GM21825 (cell line): ENCODE data around the gene CAMK2N2.

Experiments
- ATAC-seq: cut with Tn5 transposase; IDR thresholded peaks from one replicate; pipeline ENCODE4 v1.9.1; 2021; ENCODE audit warnings: mild to moderate bottlenecking, moderate library complexity; ENCODE audit not compliant: unreplicated experiment

The CAMK2N2 gene

GRCh38 chr3:184261270-184261853, at the start of gene CAMK2N2:
Gene CAMK2N2, minus strand, starts transcription at chr3:184261553. Its CDS starts 268 bp downstream, at chr3:184261285.
- no peak for ATAC-seq

- no peak for ATAC-seq
These were observed 47.4 kb upstream of the CAMK2N2 start for GRCh38 chr3:184308744-184309143.

- ATAC-seq: no peak
These were observed 46.6 kb upstream of the CAMK2N2 start for GRCh38 chr3:184307915-184308314.

GRCh38 chr3:184306341-184306972, 45.1 kb upstream of the CAMK2N2 start:
- no peak for ATAC-seq

GRCh38 chr3:184305577-184305976, 44.2 kb upstream of the CAMK2N2 start:
- no peak for ATAC-seq

GRCh38 chr3:184300378-184300720, 39.0 kb upstream of the CAMK2N2 start:
- no peak for ATAC-seq

- ATAC-seq: no peak
These were observed 38.4 kb upstream of the CAMK2N2 start for GRCh38 chr3:184299488-184300377.

- peak; percentile 91 for ATAC-seq
These were observed 37.6 kb upstream of the CAMK2N2 start, which contains the start of gene PSMD2 for GRCh38 chr3:184298759-184299487. Gene PSMD2, plus strand, starts transcription at chr3:184299241. Its CDS starts 26 bp downstream, at chr3:184299267.

- no peak for ATAC-seq
These were observed 35.3 kb upstream of the CAMK2N2 start for GRCh38 chr3:184296616-184297015.

GRCh38 chr3:184295771-184296170, 34.4 kb upstream of the CAMK2N2 start:
- ATAC-seq: no peak

- ATAC-seq: no peak
These were observed 30.5 kb upstream of the CAMK2N2 start for GRCh38 chr3:184291738-184292445.

- ATAC-seq: no peak
These were observed 29.8 kb upstream of the CAMK2N2 start for GRCh38 chr3:184291044-184291737.

GRCh38 chr3:184290331-184290730, 29.0 kb upstream of the CAMK2N2 start:
- ATAC-seq: no peak

GRCh38 chr3:184289426-184289938, 28.1 kb upstream of the CAMK2N2 start:
- no peak for ATAC-seq

GRCh38 chr3:184284696-184285095, 23.3 kb upstream of the CAMK2N2 start:
- ATAC-seq: no peak

GRCh38 chr3:184283681-184284080, 22.3 kb upstream of the CAMK2N2 start:
- ATAC-seq: no peak

- no peak for ATAC-seq
These were observed 21.6 kb upstream of the CAMK2N2 start for GRCh38 chr3:184282941-184283340.

GRCh38 chr3:184277366-184277765, 16.0 kb upstream of the CAMK2N2 start:
- no peak for ATAC-seq
